ENCODE data around the gene OGDH. TPM values are rescaled to one million over a fixed set of nuclear protein-coding genes. Genes with fewer than 3 reads are reported as not detected.

OGDH gene
- total and polyA plus RNA-seq, 2 of the 4 experiments (the other 2 are of a cell fraction) = 47.4 to 56.5 TPM

DNA sequence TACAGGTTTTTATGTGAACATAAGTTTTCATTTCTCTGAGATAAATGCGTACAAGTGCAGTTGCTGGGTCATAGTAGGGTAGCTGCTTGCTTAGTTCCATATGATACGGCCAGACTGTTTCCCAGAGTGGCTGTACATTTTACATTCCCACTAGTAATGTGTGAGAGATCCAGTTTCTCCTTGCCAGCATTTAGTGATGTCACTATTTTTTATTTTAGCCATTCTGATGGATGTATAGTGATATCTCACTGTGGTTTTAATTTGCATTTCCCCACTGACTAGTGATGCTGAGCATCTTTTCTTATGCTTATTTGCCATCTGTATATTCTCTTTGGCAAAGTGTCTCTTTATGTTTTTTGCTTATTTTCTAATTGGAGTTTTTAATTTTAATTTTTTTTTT lies 146.4 kb downstream of the OGDH start:
- CTCF ChIA-PET = no interaction called here
- DNase-seq = no peak

More for the DNA sequence above, 146.4 kb downstream of the OGDH start:
- H2AK9ac ChIP-seq (replicated peaks; ENCODE audit: low read depth, low read length, poor library complexity) = no peak overlapping the region
- no peak overlapping the region for H4K91ac ChIP-seq (ENCODE audit: insufficient read depth, low read depth, low read length)
- H3K4ac ChIP-seq (ENCODE audit: low read depth, low read length) = no peak overlapping the region
- no peak overlapping the region for H3K18ac ChIP-seq (ENCODE audit: low read depth, low read length)
- no peaks in the 10 kb centered on the region for H3K27me3 ChIP-seq (ENCODE audit: control insufficient read depth, insufficient read depth, low read length)
- no TSS peak for BruUV-seq (replicated peaks)
- no peak overlapping the region for H3K23ac ChIP-seq (ENCODE audit: low read depth, low read length)
- H3K9me3 ChIP-seq (ENCODE audit: control insufficient read depth, insufficient read depth, low read length) = no peaks in the 10 kb centered on the region
- H4K5ac ChIP-seq (ENCODE audit: low read depth, low read length) = no peak overlapping the region
- peaks cover 48% of the 10 kb centered on the region for H4K20me1 ChIP-seq (ENCODE audit: insufficient read depth, low read length)
- POLR2A ChIA-PET (ENCODE audit: unreplicated experiment) = no interaction called here
- in situ Hi-C loops (cut with MboI; ENCODE audit: low sequenced_read_pairs) (no loop called here), dilution Hi-C loops (cut with HindIII; ENCODE audit: low sequenced_read_pairs, unreplicated experiment) (no loop called here), intact Hi-C loops (cut with micrococcal nuclease) (loop anchor here (5.0 kb wide), 1 partner anchor 166 kb away; no protein-coding TSS in a partner anchor)
- H3K4me1 ChIP-seq (ENCODE audit: control insufficient read depth, insufficient read depth, low read length) = peaks cover 29% of the 10 kb centered on the region
- H4K8ac ChIP-seq (ENCODE audit: low read depth in 2 of 2, low read length in 2 of 2) = no peak overlapping the region
- peaks cover 18% of the 10 kb centered on the region for H3K36me3 ChIP-seq (ENCODE audit: control insufficient read depth, insufficient read depth, low read length)
- no peak for TF ChIP-seq MXI1 (IDR thresholded peaks at IDR 0.05; ENCODE audit: borderline replicate concordance, low read depth, low read length)
- TF ChIP-seq, protein P1, sequence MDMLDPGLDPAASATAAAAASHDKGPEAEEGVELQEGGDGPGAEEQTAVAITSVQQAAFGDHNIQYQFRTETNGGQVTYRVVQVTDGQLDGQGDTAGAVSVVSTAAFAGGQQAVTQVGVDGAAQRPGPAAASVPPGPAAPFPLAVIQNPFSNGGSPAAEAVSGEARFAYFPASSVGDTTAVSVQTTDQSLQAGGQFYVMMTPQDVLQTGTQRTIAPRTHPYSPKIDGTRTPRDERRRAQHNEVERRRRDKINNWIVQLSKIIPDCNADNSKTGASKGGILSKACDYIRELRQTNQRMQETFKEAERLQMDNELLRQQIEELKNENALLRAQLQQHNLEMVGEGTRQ (IDR thresholded peaks at IDR 0.05; ENCODE audit: low read depth, low read length) = no peak
- no peak for TF ChIP-seq POLR2A (IDR thresholded peaks at IDR 0.05; ENCODE audit: low read depth, low read length)
- no peak for TF ChIP-seq BHLHE40 (IDR thresholded peaks at IDR 0.05; ENCODE audit: low read depth, low read length)
- TF ChIP-seq, protein P2, sequence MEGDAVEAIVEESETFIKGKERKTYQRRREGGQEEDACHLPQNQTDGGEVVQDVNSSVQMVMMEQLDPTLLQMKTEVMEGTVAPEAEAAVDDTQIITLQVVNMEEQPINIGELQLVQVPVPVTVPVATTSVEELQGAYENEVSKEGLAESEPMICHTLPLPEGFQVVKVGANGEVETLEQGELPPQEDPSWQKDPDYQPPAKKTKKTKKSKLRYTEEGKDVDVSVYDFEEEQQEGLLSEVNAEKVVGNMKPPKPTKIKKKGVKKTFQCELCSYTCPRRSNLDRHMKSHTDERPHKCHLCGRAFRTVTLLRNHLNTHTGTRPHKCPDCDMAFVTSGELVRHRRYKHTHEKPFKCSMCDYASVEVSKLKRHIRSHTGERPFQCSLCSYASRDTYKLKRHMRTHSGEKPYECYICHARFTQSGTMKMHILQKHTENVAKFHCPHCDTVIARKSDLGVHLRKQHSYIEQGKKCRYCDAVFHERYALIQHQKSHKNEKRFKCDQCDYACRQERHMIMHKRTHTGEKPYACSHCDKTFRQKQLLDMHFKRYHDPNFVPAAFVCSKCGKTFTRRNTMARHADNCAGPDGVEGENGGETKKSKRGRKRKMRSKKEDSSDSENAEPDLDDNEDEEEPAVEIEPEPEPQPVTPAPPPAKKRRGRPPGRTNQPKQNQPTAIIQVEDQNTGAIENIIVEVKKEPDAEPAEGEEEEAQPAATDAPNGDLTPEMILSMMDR (conservative IDR thresholded peaks at IDR 0.05; ENCODE audit: low read depth, low read length) = no peak
- TF ChIP-seq MAFK (IDR thresholded peaks at IDR 0.05; ENCODE audit: low read depth, low read length) = no peak
- TF ChIP-seq FOS (IDR thresholded peaks at IDR 0.05; ENCODE audit: low read depth, low read length) = no peak
- TF ChIP-seq NFE2L2 (IDR thresholded peaks at IDR 0.05; ENCODE audit: low read depth, low read length) = no peak
- TF ChIP-seq RFX5 (IDR thresholded peaks at IDR 0.05; ENCODE audit: low read depth, low read length) = no peak
- no peak for TF ChIP-seq CEBPB (IDR thresholded peaks at IDR 0.05; ENCODE audit: low read depth, low read length)
- H3K14ac ChIP-seq (replicated peaks; ENCODE audit: low read depth, low read length) = no peak overlapping the region
- H2AK5ac ChIP-seq (ENCODE audit: low read depth, low read length) = no peak overlapping the region
- no peak overlapping the region for H2BK120ac ChIP-seq (ENCODE audit: low read depth, low read length)
- no peak overlapping the region for H3K4me3 ChIP-seq (ENCODE audit: insufficient read depth, low read depth, low read length)
- H3K9ac ChIP-seq (ENCODE audit: low read depth, low read length) = no peak overlapping the region
- no peak overlapping the region for H3K4me2 ChIP-seq (ENCODE audit: low read depth, low read length)
- no peak overlapping the region for H2BK15ac ChIP-seq (ENCODE audit: low read depth, low read length)
- peaks cover 32 to 88% of the 10 kb centered on the region in 2 experiments for H3K79me1 ChIP-seq (ENCODE audit: low read depth in 1 of 2, low read length in 2 of 2)
- WGBS, 2 experiments (ENCODE audit: extremely low coverage in 2 of 2, insufficient read length in 1 of 2) = no CpG with 5 or more reads among the region's 2 CpGs
- H3K56ac ChIP-seq (ENCODE audit: extremely low read depth, insufficient read depth, low read length) = no peak overlapping the region
- H2AFZ ChIP-seq (replicated peaks; ENCODE audit: low read length, poor library complexity) = no peak overlapping the region
- H3K9me1 ChIP-seq (ENCODE audit: insufficient read depth, low read length) = peaks cover 20% of the 10 kb centered on the region
- no peak overlapping the region for H2BK5ac ChIP-seq (ENCODE audit: low read depth, low read length, poor library complexity, severe bottlenecking)
- H2BK20ac ChIP-seq (ENCODE audit: low read depth, low read length) = no peak overlapping the region
- ATAC-seq (ENCODE audit: low read depth) = no peak
- no peak overlapping the region for H3K27ac ChIP-seq (ENCODE audit: insufficient read depth, low read length)

Data from IMR-90 (cell line).